GM12878 (cell line): Measurements from ENCODE around the gene ATF4. TPM values are rescaled to one million over a fixed set of nuclear protein-coding genes. Genes with fewer than 3 reads are reported as not detected.

Source experiments
- ATAC-seq: fragments of 200-7000 bp; cut with Tn5 transposase; 3 replicates; pipeline ENCODE4 v1.9.1; 2020; ENCODE audit warnings: mild to moderate bottlenecking, moderate library complexity
- BruUV-seq: library from RNA; stranded (reverse); fragments of 400-500 nt; replicated peaks from 2 replicates; lab custom pipeline; 2021; lab: Mats Ljungman, UMichigan
- CTCF ChIA-PET: fragments of 300-600 bp; sonication (Branson Sonifier 250); formaldehyde crosslinking; extraction: SDS; loops from one replicate; lab custom pipeline; 2021; ENCODE audit warnings: inconsistent platforms; lab: Yijun Ruan, JAX
- POLR2A ChIA-PET: fragments of 350-600 bp; formaldehyde crosslinking; extraction: SDS; loops from one replicate; lab custom pipeline; 2021; ENCODE audit warnings: inconsistent platforms; lab: Charles Lee
- RAD21 ChIA-PET: fragments of 300-600 bp; sonication (Branson Sonifier 250); formaldehyde crosslinking; loops from one replicate; lab custom pipeline; 2023; ENCODE audit warnings: antibody characterized with exemption; ENCODE audit not compliant: unreplicated experiment; lab: Charles Lee
- SMC1A ChIA-PET: fragments of 300-600 bp; sonication (Branson Sonifier 250); formaldehyde crosslinking; loops from one replicate; lab custom pipeline; 2023; ENCODE audit not compliant: unreplicated experiment, uncharacterized antibody; lab: Charles Lee
- DNase-seq: peaks from one replicate; pipeline ENCODE4 v3.0.0-alpha.2; 2011; ENCODE audit warnings: low read depth, low spot score
- FAIRE-seq: peaks from 3 replicates; lab custom pipeline; 2011; peaks lifted over from hg19 to GRCh38; lab: Jason Lieb, UNC
- H2AFZ ChIP-seq: 2 replicates; pipeline ENCODE4 v1.6.0; 2011; ENCODE audit warnings: low read depth, low read length, control low read depth; ENCODE audit not compliant: control insufficient read depth
- H3K27ac ChIP-seq: 2 replicates; pipeline ENCODE4 v1.5.1; 2011; ENCODE audit warnings: control low read depth; ENCODE audit not compliant: control insufficient read depth, insufficient read depth
- H3K27me3 ChIP-seq, 2 experiments: replicated peaks in 1 of 2; 2 replicates each; pipeline versions ENCODE4 v1.6.0 to v1.6.1; 2011; ENCODE audit warnings: low read length in 1 of 2; ENCODE audit not compliant: control insufficient read depth in 2 of 2, insufficient read depth in 2 of 2
- H3K36me3 ChIP-seq, 2 experiments: 2 replicates each; pipeline ENCODE4 v1.5.1; 2011; ENCODE audit warnings: low read length in 1 of 2; ENCODE audit not compliant: control insufficient read depth in 2 of 2, insufficient read depth in 2 of 2
- H3K4me1 ChIP-seq: 2 replicates; pipeline ENCODE4 v1.6.1; 2011; ENCODE audit warnings: mild to moderate bottlenecking, low read length, moderate library complexity, mixed read lengths; ENCODE audit not compliant: control insufficient read depth, insufficient read depth
- H3K4me2 ChIP-seq: 2 replicates; pipeline ENCODE4 v1.6.0; 2011; ENCODE audit warnings: control low read depth; ENCODE audit not compliant: control insufficient read depth, insufficient read depth
- H3K4me3 ChIP-seq: fragments of 200-600 bp; sonication (generic); 2 replicates; pipeline ENCODE4 v1.5.1; 2016
- H3K79me2 ChIP-seq: 2 replicates; pipeline ENCODE4 v1.6.0; 2011; ENCODE audit warnings: low read length; ENCODE audit not compliant: control insufficient read depth, insufficient read depth
- H3K9ac ChIP-seq: 2 replicates; pipeline ENCODE4 v1.8.0; 2011; ENCODE audit warnings: low read length, control low read depth, mixed read lengths; ENCODE audit not compliant: control insufficient read depth, insufficient read depth
- H3K9me3 ChIP-seq: replicated peaks from 3 replicates; pipeline ENCODE4 v1.5.1; 2011; ENCODE audit warnings: mild to moderate bottlenecking, low read length; ENCODE audit not compliant: control insufficient read depth, insufficient read depth
- H4K20me1 ChIP-seq: 2 replicates; pipeline ENCODE4 v1.6.0; 2011; ENCODE audit not compliant: control insufficient read depth, insufficient read depth
- CREM ChIP-seq: IDR thresholded peaks from 2 replicates; pipeline ENCODE4 v1.6.1; 2014; ENCODE audit warnings: antibody characterized with exemption, low read depth
- CTCF ChIP-seq, 3 experiments: IDR thresholded peaks in 2 of 3; conservative IDR thresholded peaks in 1 of 3; 2 replicates each; pipeline ENCODE4 v1.5.1; 2011; ENCODE audit warnings: low read depth in 3 of 3, low read length in 3 of 3, mild to moderate bottlenecking in 3 of 3, control low read depth in 2 of 3, moderate library complexity in 2 of 3, inconsistent platforms in 1 of 3, mixed read lengths in 1 of 3; ENCODE audit not compliant: control insufficient read depth in 2 of 3, insufficient read depth in 1 of 3; ENCODE audit errors: extremely low read depth in 1 of 3
- E4F1 ChIP-seq: fragments of 450-650 bp; IDR thresholded peaks from 2 replicates; pipeline ENCODE4 v1.6.1; 2018; ENCODE audit warnings: borderline replicate concordance, mild to moderate bottlenecking; ENCODE audit not compliant: partially characterized antibody
- HSF1 ChIP-seq: fragments of 150-350 bp; IDR thresholded peaks from 2 replicates; pipeline ENCODE4 v1.6.1; 2014; ENCODE audit warnings: mild to moderate bottlenecking, low read depth, low read length
- MYC ChIP-seq: IDR thresholded peaks from 2 replicates; pipeline ENCODE4 v1.6.1; 2011; ENCODE audit warnings: mild to moderate bottlenecking, low read length, moderate library complexity, inconsistent platforms; ENCODE audit not compliant: insufficient read depth, insufficient replicate concordance, insufficient read length, severe bottlenecking
- POLR2AphosphoS2 ChIP-seq: IDR thresholded peaks from 2 replicates; pipeline ENCODE4 v1.6.1; 2011; ENCODE audit warnings: low read depth, mild to moderate bottlenecking, low read length, improper control_type of control experiment, moderate library complexity
- RAD21 ChIP-seq: IDR thresholded peaks from 2 replicates; pipeline ENCODE4 v1.6.1; 2011; ENCODE audit warnings: mild to moderate bottlenecking, low read depth, low read length, moderate library complexity; ENCODE audit not compliant: insufficient read depth
- SMC3 ChIP-seq: IDR thresholded peaks from 2 replicates; pipeline ENCODE4 v1.6.1; 2011; ENCODE audit warnings: low read length, improper control_type of control experiment, borderline replicate concordance
- YY1 ChIP-seq: IDR thresholded peaks from 2 replicates; pipeline ENCODE4 v1.6.1; 2011; ENCODE audit warnings: low read depth, mild to moderate bottlenecking, low read length
- WGBS: methylation state at CpG from one replicate; pipeline ENCODE4 v1.1.6; 2016; ENCODE audit warnings: low lambda C conversion rate; ENCODE audit not compliant: insufficient replicate concordance, insufficient coverage; ENCODE audit errors: missing lambda C conversion rate; 5-methylcytosine and 5-hydroxymethylcytosine counted together
- in situ Hi-C: fragments of 300-500 bp; cut with MboI; formaldehyde crosslinking; loops from 9 replicates; pipeline ENCODE4 v1.14.3; 2018; ENCODE audit warnings: mixed read lengths
- intact Hi-C: fragments of 100-400 bp; cut with micrococcal nuclease; formaldehyde crosslinking; loops from one replicate; pipeline ENCODE4 v1.14.2; 2022; ENCODE audit not compliant: unreplicated experiment
- polyA plus RNA-seq, 11 experiments: library from polyadenylated mRNA; depleted of rRNA in 4 of 11; unstranded in 6 of 11; stranded (reverse) in 5 of 11; fragments of >200 nt; fragmentation: Nextera tagmentation in 4 of 11; fragmentation: Illumina TruSeq in 1 of 11; extraction: Ambion mirVana in 4 of 11; extraction: Trizol in 1 of 11; gene quantifications; 1 replicate in 1 of 11; 2 replicates in 10 of 11; pipeline versions ENCODE4 v1.2.1 to v1.2.3, GENCODE V29; 2011 to 2016; ENCODE audit warnings: inconsistent platforms in 2 of 11, missing spikeins in 2 of 11, low read depth in 1 of 11
- total RNA-seq, 4 experiments: library from RNA; depleted of rRNA in 3 of 4; stranded (reverse); fragments of >200 nt in 3 of 4; fragmentation: Illumina TruSeq in 1 of 4; extraction: Trizol in 1 of 4; gene quantifications; 2 replicates each; pipeline versions ENCODE4 v1.2.1 to v1.2.3, GENCODE V29; 2013 to 2021

Gene ATF4
- total and polyA plus RNA-seq, 10 of the 15 experiments (the other 5 are each of a cell fraction or from before 2014, with no cell fraction given): 88.3 to 605 (median 320) TPM

GRCh38 chr22:39543095-39543494 lies 22.7 kb downstream of the ATF4 start:
- no TSS peak for BruUV-seq

More at GRCh38 chr22:39543095-39543494, 22.7 kb downstream of the ATF4 start:
- TF ChIP-seq MYC (no peak), RAD21 (peak; percentile 49), CTCF (IDR thresholded peaks at IDR 0.05 in 2 of 3, conservative IDR thresholded peaks at IDR 0.05 in 1 of 3; ENCODE audit: control insufficient read depth in 2 of 3, extremely low read depth in 1 of 3, insufficient read depth in 1 of 3, low read depth in 3 of 3, low read length in 3 of 3) (peak; percentile 50 to 60 (median 51); a peak in 4 of 6 replicates), SMC3 (peak; percentile 67), YY1 (0 out of 2 replicates have a peak, but pooled peaks have one; percentile 17), CREM (no peak), E4F1 (no peak), POLR2AphosphoS2 (no peak), HSF1 (no peak)
- no peak overlapping the region for H2AFZ ChIP-seq
- H3K4me1 ChIP-seq: no peaks in the 10 kb centered on the region
- ATAC-seq (peak; percentile 81), FAIRE-seq (no peak), DNase-seq (no peak)
- no peaks in the 10 kb centered on the region for H3K9me3 ChIP-seq
- ChIA-PET CTCF (interaction anchor here (0.6 to 14.5 kb wide), 6 partner anchors 9 to 515 kb away, joined by 3 to 157 read pairs (median 4); no protein-coding TSS in a partner anchor), POLR2A (no interaction called here), RAD21 (interaction anchor here (0.7 to 2.8 kb wide), 5 partner anchors 159 to 496 kb away, joined by 3 to 36 read pairs (median 4); no protein-coding TSS in a partner anchor), SMC1A (interaction anchor here (0.9 to 2.1 kb wide), 2 partner anchors 479 to 482 kb away, joined by 3 to 13 read pairs; no protein-coding TSS in a partner anchor)
- H3K4me2 ChIP-seq: no peak overlapping the region
- H4K20me1 ChIP-seq: no peaks in the 10 kb centered on the region
- 13% methylated on average over 11 of the region's 11 CpGs for WGBS
- no peak overlapping the region for H3K9ac ChIP-seq
- no peak overlapping the region for H3K4me3 ChIP-seq
- in situ Hi-C loops (loop anchor here (5.0 kb wide), 2 partner anchors 399 to 484 kb away; no protein-coding TSS in a partner anchor), intact Hi-C loops (no loop called here)
- no peaks in the 10 kb centered on the region for H3K79me2 ChIP-seq
- no peak overlapping the region for H3K27ac ChIP-seq
- H3K36me3 ChIP-seq: no peaks in the 10 kb centered on the region
- peaks cover 0 to 3% of the 10 kb centered on the region in 2 experiments; a peak in 1 of 4 replicates for H3K27me3 ChIP-seq
